ENCODE results near the gene CMTM4.
"Not testable (repeated sequence)": the region's sequence is repeated elsewhere in the genome, so short reads cannot be mapped to it uniquely, and the experiment has no call there.

The CMTM4 gene

DNA sequence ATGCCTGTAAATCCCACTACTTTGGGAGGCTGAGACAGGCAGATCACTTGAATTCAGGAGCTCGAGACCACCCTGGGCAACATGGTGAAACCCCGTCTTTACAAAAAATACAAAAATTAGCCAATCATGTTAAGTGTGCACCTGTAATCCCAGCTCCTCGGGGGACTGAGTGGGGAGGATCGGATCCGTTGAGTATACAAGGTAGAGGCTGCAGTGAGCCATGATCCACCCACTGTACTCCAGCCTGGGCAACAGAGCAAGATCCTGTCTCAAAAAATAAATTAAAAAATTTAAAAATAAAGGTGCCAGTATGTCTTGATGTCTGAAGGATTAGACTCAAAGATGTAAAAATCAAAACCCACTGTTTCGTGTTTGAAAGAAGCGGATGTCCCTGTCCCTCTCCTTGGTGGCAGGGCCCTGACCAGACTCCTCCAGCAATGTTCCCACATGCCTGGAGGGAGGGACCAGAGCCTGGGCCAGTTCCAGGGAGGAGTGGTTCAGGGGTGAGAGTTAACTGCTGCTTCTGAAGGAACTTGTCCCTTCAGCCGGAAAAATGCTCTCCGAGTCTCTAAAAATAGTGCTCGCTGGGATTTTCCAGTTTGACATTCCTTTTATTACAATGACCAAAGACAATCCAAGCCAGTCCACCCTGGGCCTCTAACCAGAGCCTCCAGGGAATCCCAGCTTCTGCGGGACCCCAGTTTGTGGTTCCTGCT lies 9.4 kb upstream of the CMTM4 start:
- DNase-seq (ENCODE audit: low read depth in 2 of 2) = no peak

DNA sequence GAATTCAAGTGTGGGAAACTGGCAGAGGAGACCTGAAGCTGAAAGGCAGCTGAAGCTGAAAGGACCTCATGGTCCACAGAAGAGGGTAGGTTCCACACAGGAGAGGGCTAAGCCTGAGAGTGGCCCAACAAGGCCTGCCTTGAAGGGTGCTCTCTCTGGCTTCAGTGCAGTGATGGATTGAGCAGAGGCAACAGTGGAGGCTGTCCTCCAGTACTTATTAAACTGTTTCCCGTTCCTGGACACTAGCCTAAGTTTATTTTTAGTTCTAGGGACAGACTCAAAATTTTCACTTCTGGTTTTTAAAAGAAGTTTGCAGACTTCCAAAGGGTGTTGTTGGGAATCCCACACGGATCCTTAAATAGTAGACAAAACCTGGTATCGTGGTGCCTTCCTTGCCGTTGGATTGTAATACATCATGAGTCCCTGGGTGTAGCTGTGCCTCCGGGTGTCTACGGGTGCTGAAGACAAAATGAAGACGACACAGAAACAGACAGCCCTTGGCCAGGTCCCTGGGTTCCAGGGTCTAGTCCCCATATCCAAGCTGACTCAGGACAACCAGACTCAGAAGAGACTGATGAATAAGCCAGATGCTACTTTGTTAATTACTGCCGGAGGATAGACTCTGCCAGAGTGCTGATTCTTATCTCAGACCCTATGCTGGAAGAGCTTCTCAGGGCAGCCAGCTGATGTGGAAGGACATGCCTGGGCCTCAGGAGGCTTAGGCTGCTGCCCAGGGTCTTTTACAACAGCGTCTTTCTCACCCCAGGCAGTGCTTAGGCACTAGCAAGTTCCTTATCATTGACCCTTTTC lies 7.1 kb upstream of the CMTM4 start:
- no peak for DNase-seq (ENCODE audit: low read depth in 2 of 2)

GRCh38 chr16:66701516-66701915 lies 5.0 kb upstream of the CMTM4 start:
- DNase-seq (ENCODE audit: low read depth in 2 of 2) = no peak

DNA sequence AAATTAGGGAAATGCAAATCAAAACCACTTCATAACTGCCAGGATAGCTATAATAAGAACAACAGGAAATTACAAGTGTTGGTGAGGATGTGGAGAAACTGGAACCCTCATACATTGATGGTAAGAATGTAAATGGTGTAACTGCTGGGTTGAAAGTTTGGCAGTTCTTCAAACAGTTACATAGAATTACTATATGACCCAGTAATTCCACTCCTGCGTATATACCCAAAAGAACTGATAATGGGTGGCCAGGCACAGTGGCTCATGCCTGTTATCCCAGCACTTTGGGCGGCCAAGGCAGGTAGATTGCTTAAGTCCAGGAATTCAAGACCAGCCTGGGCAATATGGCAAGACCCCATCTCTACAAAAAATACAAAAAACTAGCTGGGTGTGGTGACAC lies 4.5 kb upstream of the CMTM4 start:
- no peak for DNase-seq (ENCODE audit: low read depth in 2 of 2)

- no peak for DNase-seq (ENCODE audit: low read depth in 2 of 2)
Measured at GRCh38 chr16:66699898-66700297, 3.4 kb upstream of the CMTM4 start.

DNA sequence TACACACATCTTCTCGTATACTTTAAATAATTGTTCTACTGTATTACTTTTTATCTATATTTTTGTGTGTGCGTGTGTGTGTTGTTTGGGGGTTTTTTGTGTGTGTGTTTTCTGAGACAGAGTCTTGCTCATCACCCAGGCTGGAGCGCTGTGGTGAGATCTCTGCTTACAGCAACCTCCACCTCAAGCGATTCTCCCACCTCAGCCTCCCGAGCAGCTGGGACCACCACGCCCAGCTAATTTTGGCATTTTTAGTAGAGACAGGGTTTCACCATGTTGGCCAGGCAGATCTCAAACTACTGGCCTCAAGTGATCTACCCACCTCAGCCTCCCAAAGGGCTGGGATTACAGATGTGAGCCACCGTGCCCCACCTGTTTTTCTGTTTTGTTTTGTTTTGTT lies 1.5 kb upstream of the CMTM4 start:
- no peak for DNase-seq (ENCODE audit: low read depth in 2 of 2)

DNA sequence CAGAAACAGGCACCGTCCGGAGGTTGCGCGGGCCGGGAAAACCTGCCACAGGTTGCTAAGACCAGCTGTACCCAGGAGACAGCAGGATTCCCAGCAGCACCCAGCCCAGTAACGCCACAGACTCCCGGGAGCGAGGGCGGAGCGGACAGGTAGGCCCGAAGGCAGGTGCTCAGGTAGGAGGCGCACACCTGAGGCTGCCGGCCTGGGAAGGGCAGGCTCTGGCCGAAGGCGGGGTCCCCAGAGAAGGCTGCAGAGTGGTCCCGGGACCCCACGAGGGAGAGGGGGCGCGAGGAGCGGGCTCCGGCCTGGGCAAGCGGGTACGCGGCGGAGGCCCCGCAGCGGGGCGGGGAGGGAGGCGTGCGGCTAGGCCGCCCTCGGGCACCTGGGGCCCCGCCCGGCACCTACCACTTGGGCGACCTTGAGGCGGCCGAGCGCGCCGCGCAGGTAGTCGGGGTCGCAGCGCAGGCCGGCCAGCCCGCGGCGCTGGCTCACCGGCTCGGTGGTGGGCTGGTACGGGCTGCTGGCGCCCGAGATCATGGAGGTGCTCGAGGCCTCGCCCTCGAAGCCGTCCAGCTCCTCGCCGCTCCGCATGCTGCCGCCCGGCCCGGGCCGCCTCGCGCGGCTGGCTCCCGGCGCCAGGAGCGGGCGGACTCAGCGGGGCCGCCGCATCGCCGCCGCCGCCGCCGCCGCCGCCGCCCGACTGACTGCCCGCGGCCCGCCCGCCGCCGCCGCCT lies 441 bp downstream of the CMTM4 start:
- DNase-seq (ENCODE audit: low read depth in 2 of 2) = no peak

- DNase-seq (ENCODE audit: low read depth in 2 of 2) = no peak
Measured at GRCh38 chr16:66695471-66695934, 1.0 kb downstream of the CMTM4 start.

- DNase-seq (ENCODE audit: low read depth in 2 of 2) = no peak
Measured at GRCh38 chr16:66693149-66693548, 3.4 kb downstream of the CMTM4 start.

- no peak for DNase-seq (ENCODE audit: low read depth in 2 of 2)
Measured at GRCh38 chr16:66692341-66692740, 4.2 kb downstream of the CMTM4 start.

GRCh38 chr16:66691234-66691633 lies 5.3 kb downstream of the CMTM4 start:
- DNase-seq (ENCODE audit: low read depth in 2 of 2) = no peak

- DNase-seq (ENCODE audit: low read depth in 2 of 2) = no peak
Measured at GRCh38 chr16:66690106-66690847, 6.3 kb downstream of the CMTM4 start.

DNA sequence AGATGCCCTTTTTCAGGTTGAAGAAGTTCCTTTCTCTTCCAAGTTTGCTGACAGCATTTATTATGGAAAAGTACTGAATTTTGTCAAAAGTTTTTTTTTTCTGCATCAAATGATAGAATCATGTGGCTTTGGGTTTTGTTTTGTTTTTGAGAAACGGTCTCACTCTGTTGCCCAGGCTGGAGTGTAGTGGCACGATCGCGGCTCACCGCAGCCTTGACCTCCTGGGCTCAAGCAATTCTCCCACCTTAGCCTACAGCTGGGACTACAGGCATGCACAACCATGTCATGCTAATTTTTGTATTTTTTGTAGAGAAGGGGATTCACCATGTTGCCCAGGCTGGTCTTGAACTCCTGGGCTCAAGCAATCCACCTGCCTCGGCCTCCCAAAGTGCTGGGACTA lies 7.3 kb downstream of the CMTM4 start:
- no peak for DNase-seq (ENCODE audit: low read depth in 2 of 2)

- DNase-seq (ENCODE audit: low read depth in 2 of 2) = no peak
Measured at GRCh38 chr16:66687906-66688625, 8.5 kb downstream of the CMTM4 start.

GRCh38 chr16:66685501-66686115 lies 10.9 kb downstream of the CMTM4 start:
- not testable (repeated sequence) for DNase-seq (ENCODE audit: low read depth in 2 of 2)

GRCh38 chr16:66682271-66682670 lies 14.3 kb downstream of the CMTM4 start:
- DNase-seq (ENCODE audit: low read depth in 2 of 2) = no peak

GRCh38 chr16:66681676-66682075 lies 14.9 kb downstream of the CMTM4 start:
- DNase-seq (ENCODE audit: low read depth in 2 of 2) = no peak

- no peak for DNase-seq (ENCODE audit: low read depth in 2 of 2)
Measured at GRCh38 chr16:66678337-66678736, 18.2 kb downstream of the CMTM4 start.

GRCh38 chr16:66677836-66678235 lies 18.7 kb downstream of the CMTM4 start:
- DNase-seq (ENCODE audit: low read depth in 2 of 2) = no peak

DNA sequence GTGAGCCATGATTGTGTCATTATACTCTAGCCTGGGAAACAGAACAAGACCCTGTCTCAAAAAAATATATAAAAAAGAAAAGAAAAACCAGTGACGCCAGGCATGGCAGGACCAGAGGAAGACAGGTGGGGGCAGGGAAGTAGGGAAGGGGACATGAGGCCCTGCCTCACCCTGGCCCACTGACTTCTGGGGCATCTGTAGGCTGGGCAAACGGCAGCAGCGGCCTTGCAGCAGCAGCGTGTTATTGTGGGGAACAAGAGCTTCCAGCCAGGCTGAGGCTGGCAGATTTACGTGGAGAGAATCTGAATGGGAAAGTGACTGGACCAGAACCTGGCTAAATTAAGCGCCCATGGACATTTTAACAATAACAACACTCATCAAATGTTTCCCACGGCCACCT lies 19.4 kb downstream of the CMTM4 start:
- DNase-seq (ENCODE audit: low read depth in 2 of 2) = no peak

DNA sequence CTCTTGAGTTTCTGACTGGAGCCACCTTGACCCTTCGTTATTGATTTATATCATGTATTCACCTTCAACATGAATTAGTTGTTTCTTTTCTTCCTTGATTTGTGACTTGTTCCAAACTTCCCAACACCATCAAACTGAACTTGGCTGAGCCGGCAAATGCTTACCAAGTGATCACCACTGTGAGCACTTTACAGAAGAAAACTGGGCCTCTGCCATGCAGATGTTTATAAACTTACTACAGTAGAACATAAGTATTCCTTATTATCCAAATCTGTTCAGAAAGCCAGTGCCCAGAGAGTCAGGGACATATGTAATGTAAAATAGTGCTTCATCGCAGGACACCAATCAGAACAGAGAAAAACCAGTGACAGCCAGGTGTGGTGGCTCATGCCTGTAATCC lies 19.9 kb downstream of the CMTM4 start:
- DNase-seq (ENCODE audit: low read depth in 2 of 2) = no peak
